ENCODE measurements around the gene MFSD6L. TPM values are rescaled to one million over a fixed set of nuclear protein-coding genes. Genes with fewer than 3 reads are reported as not detected.

Gene MFSD6L
- total and polyA plus RNA-seq, 3 donors from 2014 or later = 14.2 to 56.5 (median 16.1) TPM

DNA sequence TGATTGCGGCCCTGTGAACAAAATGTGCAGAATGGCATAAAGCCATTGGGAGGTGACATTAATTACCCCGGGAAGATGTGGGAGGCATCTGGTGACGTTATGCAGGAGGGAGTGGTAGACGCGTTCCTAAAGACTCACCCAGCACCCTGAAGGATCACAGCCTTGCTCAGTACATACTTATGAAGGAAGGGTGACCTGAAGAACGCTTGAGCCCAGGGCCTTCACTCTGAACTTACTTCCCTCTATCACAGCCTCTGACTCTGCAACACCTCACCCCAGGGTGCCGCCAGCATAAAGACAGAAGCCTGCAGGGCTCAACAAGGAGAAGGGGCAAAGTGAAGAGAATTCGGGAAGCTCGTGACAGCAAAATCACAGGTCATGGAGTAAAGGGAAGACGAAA, 9.4 kb downstream of the MFSD6L start:
- H3K4me1 ChIP-seq = no peaks in the 10 kb centered on the region
- no peak overlapping the region for H3K27ac ChIP-seq
- no peak overlapping the region for H3K4me3 ChIP-seq
- no peaks in the 10 kb centered on the region for H3K36me3 ChIP-seq (ENCODE audit: low read depth, missing control alignments)
- no peak for DNase-seq
- TF ChIP-seq, protein P1, sequence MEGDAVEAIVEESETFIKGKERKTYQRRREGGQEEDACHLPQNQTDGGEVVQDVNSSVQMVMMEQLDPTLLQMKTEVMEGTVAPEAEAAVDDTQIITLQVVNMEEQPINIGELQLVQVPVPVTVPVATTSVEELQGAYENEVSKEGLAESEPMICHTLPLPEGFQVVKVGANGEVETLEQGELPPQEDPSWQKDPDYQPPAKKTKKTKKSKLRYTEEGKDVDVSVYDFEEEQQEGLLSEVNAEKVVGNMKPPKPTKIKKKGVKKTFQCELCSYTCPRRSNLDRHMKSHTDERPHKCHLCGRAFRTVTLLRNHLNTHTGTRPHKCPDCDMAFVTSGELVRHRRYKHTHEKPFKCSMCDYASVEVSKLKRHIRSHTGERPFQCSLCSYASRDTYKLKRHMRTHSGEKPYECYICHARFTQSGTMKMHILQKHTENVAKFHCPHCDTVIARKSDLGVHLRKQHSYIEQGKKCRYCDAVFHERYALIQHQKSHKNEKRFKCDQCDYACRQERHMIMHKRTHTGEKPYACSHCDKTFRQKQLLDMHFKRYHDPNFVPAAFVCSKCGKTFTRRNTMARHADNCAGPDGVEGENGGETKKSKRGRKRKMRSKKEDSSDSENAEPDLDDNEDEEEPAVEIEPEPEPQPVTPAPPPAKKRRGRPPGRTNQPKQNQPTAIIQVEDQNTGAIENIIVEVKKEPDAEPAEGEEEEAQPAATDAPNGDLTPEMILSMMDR (IDR thresholded peaks at IDR 0.05) = no peak
- no peak for TF ChIP-seq POLR2A (IDR thresholded peaks at IDR 0.05)
- H3K27me3 ChIP-seq = no peaks in the 10 kb centered on the region
- intact Hi-C loops (cut with DNase I; ENCODE audit: low total_unique reads) = no loop called here
- 61 to 78% methylated on average over 10 of the region's 10 CpGs for WGBS, 2 donors
- H3K9me3 ChIP-seq = no peaks in the 10 kb centered on the region

DNA sequence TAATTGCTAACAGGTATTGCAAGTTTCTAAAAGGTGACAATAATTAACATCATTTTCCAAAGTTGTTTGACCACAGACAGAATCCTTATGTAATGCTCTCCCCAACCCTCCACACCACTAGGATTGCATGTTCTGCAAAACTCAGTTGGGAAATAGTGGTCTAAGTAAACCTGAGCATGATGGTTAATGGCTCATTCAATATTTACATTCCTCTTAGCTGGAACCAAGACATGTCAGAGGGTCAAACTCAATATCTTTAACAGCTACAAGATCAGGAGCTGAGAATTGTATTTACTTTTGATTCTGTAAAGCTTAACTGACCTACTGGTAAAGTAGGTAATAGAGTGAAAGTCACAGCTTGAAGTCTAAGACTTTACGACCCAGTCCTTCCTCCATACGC, 10.2 kb downstream of the MFSD6L start:
- Histone ChIP-seq H3K4me1 (no peaks in the 10 kb centered on the region), H3K27ac (no peak overlapping the region), H3K36me3 (ENCODE audit: low read depth, missing control alignments) (no peaks in the 10 kb centered on the region), H3K27me3 (no peaks in the 10 kb centered on the region), H3K9me3 (no peaks in the 10 kb centered on the region), H3K4me3 (no peak overlapping the region)
- intact Hi-C loops (cut with DNase I; ENCODE audit: low total_unique reads) = no loop called here
- WGBS, 2 donors = 91 to 92% methylated on average over 2 of the region's 2 CpGs
- TF ChIP-seq, protein P1 (IDR thresholded peaks at IDR 0.05) = no peak
- no peak for TF ChIP-seq POLR2A (IDR thresholded peaks at IDR 0.05)
- DNase-seq = no peak

DNA sequence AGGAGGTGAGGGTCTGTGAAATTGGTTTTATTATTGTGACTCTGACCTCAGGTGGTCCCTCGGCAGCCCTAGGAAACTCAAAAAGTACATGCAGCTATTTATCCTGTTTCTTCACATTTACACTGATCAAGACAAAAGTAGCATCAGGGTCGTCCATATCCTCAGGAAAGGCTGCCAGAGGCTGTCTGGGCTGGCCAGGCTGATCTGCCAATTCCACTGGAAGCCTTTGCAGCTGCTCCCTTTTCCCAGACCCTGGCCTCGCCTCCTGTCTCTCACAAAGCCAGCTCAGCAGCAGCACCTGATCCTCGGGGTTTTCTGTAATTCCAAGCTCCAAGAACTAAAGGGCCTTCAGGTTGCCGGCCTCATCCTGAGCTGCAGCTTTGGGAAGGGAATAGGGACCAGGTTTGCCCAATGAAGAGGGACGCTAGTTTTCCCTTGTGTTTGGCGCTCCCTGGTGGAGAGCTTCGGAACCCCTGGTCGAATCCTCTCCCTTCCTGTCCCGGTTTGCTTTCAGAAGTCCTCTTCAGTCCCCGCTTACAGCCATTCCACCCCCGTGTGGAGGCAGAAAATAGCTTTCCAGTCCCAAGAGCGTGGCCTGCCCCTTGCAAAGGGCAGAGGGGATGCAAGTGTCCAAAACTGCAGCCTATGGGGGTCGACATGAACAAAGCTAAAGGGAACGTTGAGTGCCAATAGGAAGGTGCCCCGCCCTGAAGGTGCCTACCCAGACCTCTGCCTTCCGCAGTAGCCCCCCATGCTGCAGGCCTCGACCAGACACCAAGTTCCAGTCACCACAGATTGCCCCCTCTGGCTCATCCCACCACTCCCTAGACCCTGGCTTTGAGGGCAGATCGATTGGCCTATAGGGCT, 13.4 kb downstream of the MFSD6L start:
- intact Hi-C loops (cut with DNase I; ENCODE audit: low total_unique reads) = no loop called here
- H3K27ac ChIP-seq = no peak overlapping the region
- H3K4me1 ChIP-seq = no peaks in the 10 kb centered on the region
- TF ChIP-seq POLR2A (IDR thresholded peaks at IDR 0.05) = no peak
- TF ChIP-seq, protein P1 (IDR thresholded peaks at IDR 0.05) = peak; percentile 64 to 80 (median 72)
- H3K27me3 ChIP-seq = no peaks in the 10 kb centered on the region
- WGBS, 2 donors = 37% methylated on average over 18 to 19 of the region's 19 CpGs
- no peaks in the 10 kb centered on the region for H3K36me3 ChIP-seq (ENCODE audit: low read depth, missing control alignments)
- DNase-seq = peak; percentile 80
- H3K4me3 ChIP-seq = no peak overlapping the region
- no peaks in the 10 kb centered on the region for H3K9me3 ChIP-seq

DNA sequence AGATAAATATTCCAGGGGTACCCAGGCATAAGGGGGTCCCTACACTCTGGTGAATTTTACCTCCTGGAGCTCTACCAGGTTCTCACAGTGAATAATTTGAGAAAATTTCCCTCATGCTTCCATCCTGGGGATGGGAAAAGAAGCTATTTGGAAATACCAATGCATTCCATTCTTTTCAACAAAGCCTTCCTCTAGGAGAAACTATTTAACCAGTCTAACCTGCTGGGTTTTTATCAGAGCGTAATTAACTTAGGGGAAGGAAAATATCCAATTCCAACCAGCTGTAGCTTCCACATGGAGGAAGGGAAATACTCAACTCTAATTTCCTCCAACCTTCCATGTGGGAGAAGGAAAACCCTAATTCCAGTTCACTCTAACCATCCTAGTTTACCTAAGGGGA, 17.0 kb downstream of the MFSD6L start:
- H3K27ac ChIP-seq = no peak overlapping the region
- H3K4me1 ChIP-seq = no peaks in the 10 kb centered on the region
- no peak overlapping the region for H3K4me3 ChIP-seq
- intact Hi-C loops (cut with DNase I; ENCODE audit: low total_unique reads) = no loop called here
- H3K36me3 ChIP-seq (ENCODE audit: low read depth, missing control alignments) = no peaks in the 10 kb centered on the region
- DNase-seq = no peak
- WGBS, 2 donors = 90 to 97% methylated on average over 1 of the region's 1 CpG
- no peaks in the 10 kb centered on the region for H3K27me3 ChIP-seq
- H3K9me3 ChIP-seq = no peaks in the 10 kb centered on the region
- TF ChIP-seq, protein P1 (IDR thresholded peaks at IDR 0.05) = no peak
- TF ChIP-seq POLR2A (IDR thresholded peaks at IDR 0.05) = no peak

DNA sequence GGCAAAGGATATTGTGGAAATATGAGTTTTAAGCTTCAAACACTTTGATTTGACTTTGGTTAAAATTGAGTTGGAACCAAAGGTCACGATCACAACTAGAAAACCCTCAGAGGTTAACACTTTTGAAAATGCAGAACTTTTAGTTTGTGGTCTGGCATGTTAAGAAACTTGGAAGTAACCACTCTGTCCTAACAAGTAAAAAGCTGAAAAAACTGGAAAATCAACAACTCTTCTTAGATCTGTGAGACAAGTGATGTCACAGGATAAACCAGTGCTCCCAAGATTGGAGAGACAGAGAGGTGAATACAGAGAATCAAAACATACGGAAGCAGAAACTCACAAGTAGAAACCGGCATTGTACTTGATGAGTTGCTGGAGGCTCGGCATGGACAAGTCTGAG, 17.4 kb downstream of the MFSD6L start:
- Histone ChIP-seq H3K27ac (no peak overlapping the region), H3K27me3 (no peaks in the 10 kb centered on the region), H3K36me3 (ENCODE audit: low read depth, missing control alignments) (no peaks in the 10 kb centered on the region), H3K4me1 (no peaks in the 10 kb centered on the region), H3K4me3 (no peak overlapping the region), H3K9me3 (no peaks in the 10 kb centered on the region)
- intact Hi-C loops (cut with DNase I; ENCODE audit: low total_unique reads) = no loop called here
- DNase-seq = no peak
- TF ChIP-seq, protein P1 (IDR thresholded peaks at IDR 0.05) = no peak
- TF ChIP-seq POLR2A (IDR thresholded peaks at IDR 0.05) = no peak
- WGBS, 2 donors = 86 to 90% methylated on average over 4 of the region's 4 CpGs
